Endodermal cell (in vitro differentiated cells): ENCODE measurements around the gene POLE4. TPM values are rescaled to one million over a fixed set of nuclear protein-coding genes. Genes with fewer than 3 reads are reported as not detected.

ENCODE experiments used
- DNase-seq: peaks from one replicate; pipeline ENCODE4 v3.0.0-alpha.2; 2017
- H3K27ac ChIP-seq: 2 replicates; pipeline ENCODE4 v1.5.1; 2013; ENCODE audit warnings: mild to moderate bottlenecking, low read depth, low read length, moderate library complexity
- H3K27me3 ChIP-seq: 2 replicates; pipeline ENCODE4 v1.6.1; 2013; ENCODE audit warnings: mild to moderate bottlenecking, low read length, moderate library complexity; ENCODE audit not compliant: insufficient read depth, control insufficient read depth, poor library complexity, severe bottlenecking
- H3K36me3 ChIP-seq: 2 replicates; pipeline ENCODE4 v1.7.0; 2013; ENCODE audit warnings: mild to moderate bottlenecking, low read length, moderate library complexity; ENCODE audit not compliant: control insufficient read depth, insufficient read depth
- H3K4me1 ChIP-seq: one replicate; pipeline ENCODE4 v1.7.0; 2013; ENCODE audit warnings: low read length; ENCODE audit not compliant: control insufficient read depth, insufficient read depth
- H3K4me3 ChIP-seq: 2 replicates; pipeline ENCODE4 v1.5.1; 2013; ENCODE audit warnings: mild to moderate bottlenecking, low read length, moderate library complexity
- H3K9ac ChIP-seq: 2 replicates; pipeline ENCODE4 v1.6.1; 2013; ENCODE audit warnings: mild to moderate bottlenecking, low read length, moderate library complexity; ENCODE audit not compliant: poor library complexity, severe bottlenecking; ENCODE audit errors: extremely low read depth
- H3K9me3 ChIP-seq: 2 replicates; pipeline ENCODE4 v1.6.1; 2013; ENCODE audit warnings: mild to moderate bottlenecking, low read length, moderate library complexity; ENCODE audit not compliant: control insufficient read depth
- H3K27ac Mint-ChIP-seq: 2 replicates; pipeline ENCODE4 v1.8.0; 2020; ENCODE audit warnings: mixed read lengths
- H3K27me3 Mint-ChIP-seq: 2 replicates; pipeline ENCODE4 v1.8.0; 2021; ENCODE audit warnings: mild to moderate bottlenecking, mixed read lengths; ENCODE audit not compliant: insufficient read depth
- H3K36me3 Mint-ChIP-seq: 2 replicates; pipeline ENCODE4 v1.8.0; 2020; ENCODE audit warnings: low read depth, mixed read lengths
- H3K4me1 Mint-ChIP-seq: 2 replicates; pipeline ENCODE4 v1.8.0; 2020; ENCODE audit warnings: mixed read lengths
- H3K4me3 Mint-ChIP-seq: 2 replicates; pipeline ENCODE4 v1.8.0; 2020; ENCODE audit warnings: mild to moderate bottlenecking, moderate library complexity, mixed read lengths
- H3K9me3 Mint-ChIP-seq: 2 replicates; pipeline ENCODE4 v1.8.0; 2020; ENCODE audit warnings: mild to moderate bottlenecking, mixed read lengths
- CTCF ChIP-seq: fragments of 200-600 bp; sonication (generic); conservative IDR thresholded peaks from 2 replicates; pipeline ENCODE4 v1.5.0; 2021; ENCODE audit warnings: antibody characterized with exemption, mild to moderate bottlenecking
- WGBS, 2 experiments: methylation state at CpG; one replicate each; pipeline versions ENCODE4 v1.1.5 to v1.1.7; 2013; ENCODE audit warnings: missing lambda C conversion rate in 2 of 2, mixed read lengths in 1 of 2; ENCODE audit not compliant: insufficient coverage in 1 of 2, insufficient read length in 1 of 2; 5-methylcytosine and 5-hydroxymethylcytosine counted together
- total RNA-seq, 2 donors: library from RNA; stranded (reverse); fragmentation: NEBNext Ultra II Directional in 1 of 2; extraction: Animal tissue kit (Norgen Biotek cat#: 25700) in 1 of 2; gene quantifications; 2 replicates in 1 of 2; 3 replicates in 1 of 2; pipeline ENCODE4 v1.2.1, GENCODE V29; 2021

The POLE4 gene
- total RNA-seq, 2 donors from 2014 or later, result 38.4 to 40.9 TPM

GRCh38 chr2:74984947-74985637 lies 26.6 kb downstream of the POLE4 start:
- H3K4me3 Mint-ChIP-seq, result no peak overlapping the region
- H3K27ac Mint-ChIP-seq, result no peak overlapping the region
- H3K36me3 Mint-ChIP-seq, result no peaks in the 10 kb centered on the region
- Histone ChIP-seq H3K4me1 (no peaks in the 10 kb centered on the region), H3K4me3 (no peak overlapping the region), H3K9me3 (no peaks in the 10 kb centered on the region), H3K36me3 (no peaks in the 10 kb centered on the region), H3K27ac (no peak overlapping the region), H3K27me3 (no peaks in the 10 kb centered on the region), H3K9ac (no peak overlapping the region)
- peaks cover 7% of the 10 kb centered on the region for H3K4me1 Mint-ChIP-seq
- peak; percentile 48 for TF ChIP-seq CTCF
- H3K27me3 Mint-ChIP-seq, result no peaks in the 10 kb centered on the region
- no peaks in the 10 kb centered on the region for H3K9me3 Mint-ChIP-seq
- 81 to 95% methylated on average over 2 to 3 of the region's 3 CpGs for WGBS, 2 experiments
- peak; percentile 54 for DNase-seq

- no peak overlapping the region for H3K4me3 Mint-ChIP-seq
- H3K4me1 Mint-ChIP-seq, result peaks cover 7% of the 10 kb centered on the region
- no peak overlapping the region for H3K27ac Mint-ChIP-seq
- Histone ChIP-seq H3K27me3 (no peaks in the 10 kb centered on the region), H3K9ac (no peak overlapping the region), H3K4me1 (no peaks in the 10 kb centered on the region), H3K9me3 (no peaks in the 10 kb centered on the region), H3K36me3 (no peaks in the 10 kb centered on the region), H3K27ac (no peak overlapping the region), H3K4me3 (no peak overlapping the region)
- no peaks in the 10 kb centered on the region for H3K36me3 Mint-ChIP-seq
- WGBS, 2 experiments, result 80 to 90% methylated on average over 1 to 7 of the region's 7 CpGs
- no peak for TF ChIP-seq CTCF
- no peak for DNase-seq
- no peaks in the 10 kb centered on the region for H3K9me3 Mint-ChIP-seq
- no peaks in the 10 kb centered on the region for H3K27me3 Mint-ChIP-seq
Measured at GRCh38 chr2:74985978-74986609, 27.7 kb downstream of the POLE4 start.

- H3K27me3 ChIP-seq, result no peaks in the 10 kb centered on the region
- no peaks in the 10 kb centered on the region for H3K4me1 ChIP-seq
- H3K27ac ChIP-seq, result no peak overlapping the region
- no peaks in the 10 kb centered on the region for H3K9me3 ChIP-seq
- WGBS, 2 experiments, result 57 to 78% methylated on average over 3 to 4 of the region's 4 CpGs
- H3K36me3 ChIP-seq, result no peaks in the 10 kb centered on the region
- no peak overlapping the region for H3K4me3 Mint-ChIP-seq
- no peaks in the 10 kb centered on the region for H3K36me3 Mint-ChIP-seq
- H3K27me3 Mint-ChIP-seq, result no peaks in the 10 kb centered on the region
- peak overlapping the region; percentile 79 for H3K27ac Mint-ChIP-seq
- TF ChIP-seq CTCF, result no peak
- no peak overlapping the region for H3K9ac ChIP-seq
- H3K9me3 Mint-ChIP-seq, result no peaks in the 10 kb centered on the region
- DNase-seq, result no peak
- peaks cover 7% of the 10 kb centered on the region for H3K4me1 Mint-ChIP-seq
- H3K4me3 ChIP-seq, result no peak overlapping the region
Measured at GRCh38 chr2:74991977-74992376, 33.5 kb downstream of the POLE4 start.
